Osteocyte (in vitro differentiated cells): ENCODE data around the gene ANKRD13D. TPM values are rescaled to one million over a fixed set of nuclear protein-coding genes. Genes with fewer than 3 reads are reported as not detected.

Source experiments
- DNase-seq: peaks from one replicate; pipeline ENCODE4 v3.0.0; 2021; ENCODE audit warnings: mixed read lengths; ENCODE audit not compliant: unreplicated experiment; ENCODE audit errors: extremely low spot score
- H3K27ac Mint-ChIP-seq: one replicate; pipeline ENCODE4 v1.8.0; 2021; ENCODE audit warnings: mild to moderate bottlenecking, mixed read lengths; ENCODE audit not compliant: unreplicated experiment
- H3K27me3 Mint-ChIP-seq: one replicate; pipeline ENCODE4 v1.8.0; 2021; ENCODE audit warnings: mixed read lengths; ENCODE audit not compliant: unreplicated experiment
- H3K36me3 Mint-ChIP-seq: one replicate; pipeline ENCODE4 v1.8.0; 2021; ENCODE audit warnings: mixed read lengths; ENCODE audit not compliant: unreplicated experiment
- H3K4me1 Mint-ChIP-seq: one replicate; pipeline ENCODE4 v1.8.0; 2021; ENCODE audit warnings: mixed read lengths; ENCODE audit not compliant: unreplicated experiment
- H3K4me3 Mint-ChIP-seq: one replicate; pipeline ENCODE4 v1.8.0; 2021; ENCODE audit warnings: mild to moderate bottlenecking, moderate library complexity, mixed read lengths; ENCODE audit not compliant: unreplicated experiment
- H3K9me3 Mint-ChIP-seq: one replicate; pipeline ENCODE4 v1.8.0; 2021; ENCODE audit warnings: mixed read lengths; ENCODE audit not compliant: unreplicated experiment
- total RNA-seq: library from RNA; stranded (reverse); gene quantifications from 2 replicates; pipeline ENCODE4 v1.2.1, GENCODE V29; 2021
- TF ChIP-seq, protein P1 (sequence below): fragments of 200-600 bp; sonication (generic); IDR thresholded peaks from 2 replicates; pipeline ENCODE4 v1.5.0; 2021; ENCODE audit warnings: antibody characterized with exemption, mild to moderate bottlenecking, moderate library complexity

ANKRD13D gene
- total RNA-seq, 1 donor from 2014 or later = 56.2 TPM

DNA sequence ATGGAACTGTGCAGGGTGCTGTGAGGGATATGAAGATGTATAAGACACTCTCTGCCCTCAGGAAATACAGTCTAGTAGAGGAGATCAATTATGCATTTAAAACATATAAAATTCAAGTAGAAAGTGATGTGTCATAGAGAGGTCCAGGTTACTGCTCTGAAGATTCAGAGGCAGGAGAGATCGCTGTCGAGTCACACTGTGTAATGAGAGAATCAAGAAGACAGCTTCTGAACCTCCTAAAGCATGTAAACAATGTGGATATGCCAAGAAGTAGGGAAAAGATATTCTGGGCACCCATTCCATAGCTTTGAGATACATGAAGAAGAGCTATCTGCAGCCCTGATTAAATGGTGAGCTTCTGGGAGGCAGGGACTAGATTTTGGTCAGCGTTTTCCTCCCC, 30.9 kb downstream of the ANKRD13D start:
- peaks cover 13% of the 10 kb centered on the region for H3K4me1 Mint-ChIP-seq
- no peaks in the 10 kb centered on the region for H3K36me3 Mint-ChIP-seq
- H3K4me3 Mint-ChIP-seq = no peak overlapping the region
- no peaks in the 10 kb centered on the region for H3K9me3 Mint-ChIP-seq
- TF ChIP-seq, protein P1, sequence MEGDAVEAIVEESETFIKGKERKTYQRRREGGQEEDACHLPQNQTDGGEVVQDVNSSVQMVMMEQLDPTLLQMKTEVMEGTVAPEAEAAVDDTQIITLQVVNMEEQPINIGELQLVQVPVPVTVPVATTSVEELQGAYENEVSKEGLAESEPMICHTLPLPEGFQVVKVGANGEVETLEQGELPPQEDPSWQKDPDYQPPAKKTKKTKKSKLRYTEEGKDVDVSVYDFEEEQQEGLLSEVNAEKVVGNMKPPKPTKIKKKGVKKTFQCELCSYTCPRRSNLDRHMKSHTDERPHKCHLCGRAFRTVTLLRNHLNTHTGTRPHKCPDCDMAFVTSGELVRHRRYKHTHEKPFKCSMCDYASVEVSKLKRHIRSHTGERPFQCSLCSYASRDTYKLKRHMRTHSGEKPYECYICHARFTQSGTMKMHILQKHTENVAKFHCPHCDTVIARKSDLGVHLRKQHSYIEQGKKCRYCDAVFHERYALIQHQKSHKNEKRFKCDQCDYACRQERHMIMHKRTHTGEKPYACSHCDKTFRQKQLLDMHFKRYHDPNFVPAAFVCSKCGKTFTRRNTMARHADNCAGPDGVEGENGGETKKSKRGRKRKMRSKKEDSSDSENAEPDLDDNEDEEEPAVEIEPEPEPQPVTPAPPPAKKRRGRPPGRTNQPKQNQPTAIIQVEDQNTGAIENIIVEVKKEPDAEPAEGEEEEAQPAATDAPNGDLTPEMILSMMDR = no peak
- DNase-seq = no peak
- H3K27me3 Mint-ChIP-seq = no peaks in the 10 kb centered on the region
- no peak overlapping the region for H3K27ac Mint-ChIP-seq

DNA sequence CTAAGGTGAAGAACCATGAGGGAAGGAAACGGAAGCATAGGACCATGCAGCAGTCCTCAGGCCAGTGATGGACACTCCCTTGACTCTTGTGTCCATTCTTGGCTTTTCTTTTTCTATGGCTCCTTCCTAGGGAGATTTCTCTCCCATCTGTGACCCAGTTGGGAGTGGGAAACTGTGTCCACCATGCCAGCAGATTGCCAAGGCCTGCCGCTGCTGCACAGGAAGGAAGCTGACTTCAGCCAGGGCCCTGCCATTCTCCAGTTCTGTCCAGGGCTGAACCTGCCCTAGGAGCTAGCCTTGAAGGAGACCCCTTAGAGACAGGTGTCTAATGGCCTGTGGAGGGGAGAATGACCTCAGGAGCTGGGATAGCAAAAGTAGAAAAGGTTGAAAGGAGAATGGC, 31.6 kb downstream of the ANKRD13D start:
- DNase-seq = no peak
- no peaks in the 10 kb centered on the region for H3K27me3 Mint-ChIP-seq
- peaks cover 13% of the 10 kb centered on the region for H3K4me1 Mint-ChIP-seq
- no peak overlapping the region for H3K4me3 Mint-ChIP-seq
- no peaks in the 10 kb centered on the region for H3K36me3 Mint-ChIP-seq
- H3K9me3 Mint-ChIP-seq = no peaks in the 10 kb centered on the region
- TF ChIP-seq, protein P1 = no peak
- H3K27ac Mint-ChIP-seq = no peak overlapping the region

DNA sequence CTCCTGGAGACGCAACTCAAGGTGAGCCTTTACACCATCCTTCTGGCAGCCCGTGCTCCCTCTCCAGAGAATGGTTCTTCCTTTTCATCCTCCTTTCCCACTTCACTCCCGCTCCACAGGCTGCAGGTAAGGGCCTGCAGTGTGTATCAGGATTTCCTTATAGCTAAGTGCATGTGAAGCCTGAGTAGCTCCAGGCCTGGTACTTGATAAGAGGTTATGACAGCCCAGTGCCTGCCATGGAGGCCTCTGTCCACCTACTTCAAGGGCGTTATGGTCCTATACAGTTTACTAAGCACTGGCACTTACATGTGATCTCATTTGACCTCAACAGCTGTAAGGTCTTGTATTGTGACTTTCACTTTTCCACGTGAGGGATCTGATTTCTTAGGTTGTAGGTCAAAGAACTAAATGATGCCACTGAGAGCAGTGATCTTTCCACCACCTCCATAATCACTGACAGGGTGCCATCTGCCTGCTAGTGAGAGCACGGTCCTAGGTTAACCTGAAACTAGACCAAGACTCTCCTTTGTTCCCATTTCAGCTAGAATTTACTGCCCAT, 32.3 kb downstream of the ANKRD13D start:
- Mint-ChIP-seq H3K36me3 (peaks cover 2% of the 10 kb centered on the region), H3K27me3 (no peaks in the 10 kb centered on the region), H3K27ac (no peak overlapping the region), H3K4me1 (peaks cover 13% of the 10 kb centered on the region), H3K4me3 (no peak overlapping the region), H3K9me3 (no peaks in the 10 kb centered on the region)
- TF ChIP-seq, protein P1 = no peak
- no peak for DNase-seq

DNA sequence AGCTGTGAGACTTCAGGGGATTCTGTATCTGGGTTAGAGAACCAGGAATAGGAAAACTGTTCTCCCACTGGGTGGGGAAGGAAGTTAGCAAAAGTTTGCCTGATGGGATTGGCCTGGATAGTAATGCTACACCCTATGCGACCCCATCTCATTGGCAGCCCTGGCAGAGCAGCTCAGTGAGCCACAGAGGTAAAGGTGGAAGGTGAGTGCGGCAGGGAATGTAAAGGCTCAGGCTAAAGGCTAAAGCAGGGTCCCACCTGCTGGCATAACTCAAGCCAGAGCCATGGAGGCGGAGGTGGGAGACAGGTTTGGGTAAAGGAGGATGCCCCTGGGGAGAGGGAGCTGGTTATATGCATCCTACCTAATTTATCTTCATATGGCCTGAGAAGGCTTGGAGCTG, 32.9 kb downstream of the ANKRD13D start:
- Mint-ChIP-seq H3K9me3 (no peaks in the 10 kb centered on the region), H3K4me1 (peaks cover 10% of the 10 kb centered on the region), H3K27ac (no peak overlapping the region), H3K27me3 (no peaks in the 10 kb centered on the region), H3K36me3 (peaks cover 2% of the 10 kb centered on the region), H3K4me3 (no peak overlapping the region)
- TF ChIP-seq, protein P1 = no peak
- DNase-seq = no peak

DNA sequence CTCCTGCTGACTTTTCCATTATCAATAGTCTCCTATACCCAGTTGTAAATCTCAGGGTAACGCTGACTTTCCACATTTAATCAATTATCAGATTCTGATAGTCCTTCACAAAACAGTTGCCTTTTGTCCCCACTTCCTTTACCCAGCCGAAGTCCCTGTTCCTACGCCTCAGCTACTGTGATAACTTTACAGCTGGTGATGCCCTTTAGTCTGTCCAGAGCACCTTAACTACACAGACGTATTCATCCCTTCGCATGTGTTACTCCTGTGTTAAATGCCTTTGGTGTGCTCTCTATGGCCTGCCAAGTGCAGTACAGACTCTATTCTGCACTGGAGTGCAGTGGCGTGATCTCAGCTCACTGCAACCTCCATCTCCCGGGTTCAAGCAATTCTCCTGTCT, 34.4 kb downstream of the ANKRD13D start:
- no peaks in the 10 kb centered on the region for H3K27me3 Mint-ChIP-seq
- TF ChIP-seq, protein P1 = no peak
- H3K36me3 Mint-ChIP-seq = peaks cover 2% of the 10 kb centered on the region
- DNase-seq = no peak
- peaks cover 4% of the 10 kb centered on the region for H3K4me1 Mint-ChIP-seq
- no peak overlapping the region for H3K27ac Mint-ChIP-seq
- H3K9me3 Mint-ChIP-seq = no peaks in the 10 kb centered on the region
- no peak overlapping the region for H3K4me3 Mint-ChIP-seq
